Measurements from ENCODE around the gene CYSLTR2.
"Not testable (repeated sequence)": the region's sequence is repeated elsewhere in the genome, so short reads cannot be mapped to it uniquely, and the experiment has no call there.

Gene CYSLTR2

DNA sequence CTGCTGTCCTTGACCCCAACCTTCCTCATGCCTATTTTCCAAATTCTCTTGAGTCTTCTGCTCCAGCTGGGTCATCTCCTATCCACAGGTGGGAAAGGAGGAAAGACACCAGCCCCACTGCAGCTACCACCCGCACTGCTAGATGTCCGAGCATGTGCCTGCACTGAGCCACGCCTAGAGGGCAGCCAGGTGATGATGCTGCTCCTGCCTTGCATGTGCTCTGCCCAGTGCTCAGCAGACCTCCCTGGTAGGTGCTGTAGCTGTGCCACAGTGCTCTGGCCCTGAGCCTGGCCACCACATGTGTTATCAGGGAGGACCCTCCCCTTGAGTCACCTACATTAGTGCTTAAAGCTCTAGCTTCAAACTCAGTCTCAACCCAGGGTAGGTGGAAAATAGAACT is 6.9 kb upstream of the CYSLTR2 start:
- DNase-seq: no peak

DNA sequence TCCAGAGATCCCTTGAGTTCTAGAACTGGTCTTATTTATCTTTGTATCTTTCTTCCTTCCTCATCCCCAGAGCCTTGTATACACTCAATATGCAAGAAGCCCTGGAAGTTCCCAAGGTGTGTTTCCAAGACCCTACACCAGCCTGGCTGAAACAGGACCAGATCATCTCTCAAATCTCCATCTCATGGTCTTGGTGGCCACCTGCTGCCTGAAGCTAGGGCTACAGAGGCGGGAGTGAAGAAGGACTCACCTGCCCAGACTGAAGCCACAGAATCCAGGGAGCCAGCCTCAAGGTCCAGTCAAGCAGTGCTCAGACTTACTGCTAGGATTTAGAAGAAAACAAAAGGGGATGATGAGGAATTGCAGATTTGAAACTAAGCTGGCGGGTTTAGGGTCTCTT is 6.1 kb upstream of the CYSLTR2 start:
- DNase-seq: no peak

DNA sequence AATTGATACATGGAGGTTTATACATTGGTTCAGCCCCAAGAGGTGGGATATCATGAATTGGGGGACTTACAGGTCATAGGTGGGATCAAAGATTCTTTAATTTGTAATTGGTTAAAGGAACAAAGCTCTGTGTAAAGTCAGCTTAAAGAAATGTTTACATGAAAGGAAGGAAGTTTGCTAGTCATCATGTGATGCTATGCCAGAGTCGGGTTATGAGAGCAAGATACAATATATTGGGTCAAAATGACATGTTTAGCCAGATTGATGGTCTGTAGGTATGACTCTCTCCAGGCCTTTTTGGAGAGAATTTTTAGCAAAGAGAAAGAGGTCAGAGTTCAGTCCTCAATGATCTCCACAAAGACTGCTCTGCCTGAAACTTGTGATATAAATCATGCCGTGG is 5.3 kb upstream of the CYSLTR2 start:
- DNase-seq: no peak

DNA sequence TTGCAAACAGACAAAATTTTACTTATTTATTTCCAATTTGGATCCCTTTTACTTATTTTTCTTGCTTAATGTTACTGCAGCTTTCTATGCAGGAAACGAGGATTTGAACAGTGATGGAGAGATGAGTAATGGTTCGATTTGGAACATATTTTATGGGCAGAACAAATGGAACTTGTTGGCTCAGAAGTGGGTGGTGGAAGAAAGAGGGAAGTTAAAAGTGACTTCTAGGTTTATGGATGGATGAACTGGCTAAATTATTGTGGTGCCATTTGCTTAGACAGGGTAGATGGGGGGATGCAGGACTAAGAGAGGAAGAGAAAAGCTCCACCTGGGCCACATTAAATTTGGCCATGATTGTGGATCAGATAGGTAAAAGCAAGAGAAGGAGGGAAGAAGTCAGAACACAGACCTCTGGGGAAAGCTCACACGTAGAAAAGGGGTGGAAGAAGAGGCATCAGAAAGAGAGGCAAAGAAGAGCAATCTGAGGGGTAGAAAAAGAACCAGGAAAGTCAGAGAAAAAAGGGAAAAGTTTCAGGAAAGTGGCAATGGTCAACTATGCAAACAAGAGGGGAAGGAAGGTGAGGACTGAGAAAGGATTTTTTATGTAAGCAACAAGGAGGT is 768 bp upstream of the CYSLTR2 start:
- DNase-seq: no peak

DNA sequence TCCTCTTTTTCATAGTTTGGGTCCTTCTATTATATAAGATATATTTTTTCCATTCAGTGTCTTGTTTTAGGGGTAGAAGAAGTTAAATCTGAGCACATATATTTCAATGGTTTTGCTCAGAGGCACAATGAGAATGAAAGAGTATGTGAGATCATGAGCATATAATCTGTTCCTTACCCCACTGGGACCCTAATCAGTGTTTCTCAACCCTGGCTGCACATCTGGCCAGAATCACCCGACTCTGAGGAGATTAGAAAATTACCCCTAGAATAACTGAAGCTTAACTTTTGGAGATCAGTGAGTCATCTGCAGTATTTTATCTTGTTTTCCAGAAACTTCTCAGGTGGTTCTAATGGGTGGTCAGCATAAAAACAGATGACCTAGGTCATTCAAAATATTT is 782 bp downstream of the CYSLTR2 start:
- no peak for DNase-seq

DNA sequence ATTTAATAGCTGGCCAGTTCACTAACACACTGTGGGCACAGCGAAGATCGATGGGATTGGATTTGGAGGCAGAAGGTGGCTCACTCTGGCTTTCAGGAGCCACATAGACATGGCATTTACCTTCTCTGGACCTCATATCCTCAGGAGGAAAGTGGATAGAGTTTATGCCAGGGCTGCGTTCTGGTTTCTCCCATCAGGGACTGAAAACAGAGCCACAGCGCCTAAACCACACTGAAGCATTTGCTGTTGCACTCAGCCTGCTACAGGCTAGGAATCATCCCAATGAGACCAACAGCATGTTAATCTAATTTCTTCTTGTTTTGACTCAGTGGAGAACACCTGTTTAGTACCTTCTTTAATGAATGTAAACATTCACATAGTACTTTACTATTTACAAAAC is 1.6 kb downstream of the CYSLTR2 start:
- DNase-seq: peak; percentile 4

DNA sequence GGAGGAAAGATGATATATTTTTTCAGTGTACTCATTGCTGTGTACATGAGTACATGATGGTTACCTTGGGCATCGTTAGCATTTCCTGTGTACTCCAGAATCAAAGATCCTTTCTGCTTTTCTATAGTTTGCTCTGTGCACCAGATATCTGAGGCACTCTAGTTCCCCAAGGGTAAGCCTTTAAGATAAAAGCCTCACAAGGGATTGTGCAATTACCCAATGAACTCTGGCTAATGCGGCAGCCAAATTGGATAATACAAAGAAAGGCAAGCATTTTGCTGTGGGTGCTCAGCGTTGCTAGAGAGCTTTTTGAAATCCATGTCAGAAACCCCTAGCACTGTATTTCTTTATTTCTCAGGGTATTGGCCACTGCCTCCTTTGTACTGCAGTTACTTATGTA is 2.9 kb downstream of the CYSLTR2 start:
- DNase-seq: no peak

DNA sequence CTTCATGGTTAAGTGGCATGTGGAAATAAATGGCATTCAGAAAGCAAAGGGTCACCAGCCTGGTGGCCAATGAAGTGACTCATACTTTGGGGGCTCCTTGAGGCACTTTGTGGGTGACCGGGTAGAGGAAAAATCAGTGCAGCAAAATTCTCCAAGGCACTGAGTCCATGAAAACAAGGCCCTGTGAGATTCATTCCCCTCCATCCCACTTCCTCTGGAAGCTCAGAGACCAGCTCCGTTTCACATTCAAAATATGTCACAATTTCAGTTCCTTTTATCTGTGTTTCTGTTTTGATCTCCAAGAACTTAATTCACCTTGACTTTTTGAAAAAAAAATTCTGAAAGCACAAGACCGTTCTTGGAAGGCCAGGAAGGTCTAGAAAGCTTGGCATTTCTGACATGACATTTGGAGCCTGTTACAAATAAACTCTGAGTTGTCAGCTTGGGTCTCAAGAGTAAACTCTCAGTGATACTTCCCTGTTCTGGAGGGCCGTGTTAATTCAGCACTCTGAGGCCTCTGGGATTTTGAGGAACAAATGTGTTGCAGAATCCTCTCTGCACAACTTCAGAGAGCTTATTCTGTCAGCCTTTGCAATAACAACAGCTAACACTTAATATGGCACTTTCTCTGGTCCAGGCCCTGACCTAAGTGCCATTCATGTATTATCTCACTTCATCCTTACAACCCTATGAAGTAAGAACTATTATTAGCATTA is 6.8 kb downstream of the CYSLTR2 start:
- DNase-seq: no peak

DNA sequence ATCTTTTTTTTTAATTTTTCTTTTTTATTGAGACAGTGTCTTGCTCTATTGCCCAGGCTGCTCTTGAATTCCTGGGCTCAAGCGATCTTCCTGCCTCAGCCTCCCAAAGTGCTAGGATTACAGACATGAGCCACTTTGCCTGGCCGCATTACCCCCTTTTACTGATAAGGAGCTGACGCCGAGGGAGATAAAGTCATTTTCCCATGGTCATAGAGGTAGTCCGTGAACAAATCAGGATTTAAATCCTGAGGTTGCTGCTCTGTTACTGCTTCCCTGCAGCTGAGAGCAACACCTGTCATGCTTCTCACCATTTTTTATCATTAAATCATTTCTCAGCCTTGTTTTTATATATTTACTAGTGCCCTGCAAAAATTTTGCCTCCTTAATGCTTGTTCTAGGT is 7.4 kb downstream of the CYSLTR2 start:
- DNase-seq: no peak

DNA sequence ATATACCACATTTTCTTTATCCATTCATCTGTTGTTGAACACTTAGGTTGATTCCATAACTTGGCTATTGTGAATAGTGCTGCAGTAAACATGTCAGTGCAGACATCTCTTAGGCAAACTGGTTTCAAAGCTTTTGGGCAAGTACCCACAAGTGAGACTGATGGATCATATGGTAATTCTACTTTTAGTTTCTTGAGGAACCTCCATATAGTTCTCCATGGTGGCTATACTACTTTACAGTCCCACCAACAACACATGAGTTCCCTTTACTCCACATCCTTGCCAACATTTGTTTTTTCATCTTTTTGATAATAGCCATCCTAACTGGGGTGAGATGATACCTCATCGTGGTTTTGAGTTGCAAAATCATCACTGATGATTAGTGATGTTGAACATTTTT is 8.5 kb downstream of the CYSLTR2 start:
- DNase-seq: no peak

DNA sequence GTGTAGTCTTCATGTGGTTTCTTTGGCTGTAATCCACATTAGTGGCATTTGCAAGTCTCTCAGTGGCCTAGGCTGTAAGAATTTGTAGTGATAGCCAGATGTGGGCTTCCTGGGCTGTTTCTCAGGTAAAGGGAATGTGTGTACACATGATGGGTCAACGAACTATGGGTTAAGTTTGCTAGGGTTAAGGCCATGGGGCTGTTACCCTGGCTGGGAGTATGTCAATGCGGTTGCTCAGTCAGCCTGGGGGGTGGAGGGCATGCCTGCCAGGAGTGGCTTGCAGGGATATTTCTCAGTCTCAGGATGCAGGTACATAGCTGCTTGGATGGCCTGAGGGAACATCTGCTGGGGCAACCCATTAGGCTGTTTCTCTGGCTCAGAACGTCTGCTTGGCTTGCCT is 13.4 kb downstream of the CYSLTR2 start:
- no peak for DNase-seq

DNA sequence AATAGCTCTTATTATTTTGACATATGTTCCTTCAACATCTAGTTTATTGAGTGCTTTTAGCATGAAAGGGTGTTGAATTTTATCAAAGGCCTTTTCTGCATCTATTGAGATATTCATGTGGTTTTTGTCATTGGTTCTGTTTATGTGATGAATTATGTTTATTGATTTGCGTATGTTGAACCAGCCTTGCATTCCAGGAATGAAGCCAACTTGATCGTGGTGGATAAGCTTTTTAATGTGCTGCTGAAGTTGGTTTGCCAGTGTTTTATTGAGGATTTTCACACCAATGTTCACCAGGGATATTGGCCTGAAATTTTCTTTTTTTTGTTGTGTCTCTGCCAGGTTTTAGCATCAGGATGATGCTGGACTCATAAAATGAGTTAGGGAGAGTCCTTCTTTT is 17.7 kb downstream of the CYSLTR2 start:
- not testable (repeated sequence) for DNase-seq

DNA sequence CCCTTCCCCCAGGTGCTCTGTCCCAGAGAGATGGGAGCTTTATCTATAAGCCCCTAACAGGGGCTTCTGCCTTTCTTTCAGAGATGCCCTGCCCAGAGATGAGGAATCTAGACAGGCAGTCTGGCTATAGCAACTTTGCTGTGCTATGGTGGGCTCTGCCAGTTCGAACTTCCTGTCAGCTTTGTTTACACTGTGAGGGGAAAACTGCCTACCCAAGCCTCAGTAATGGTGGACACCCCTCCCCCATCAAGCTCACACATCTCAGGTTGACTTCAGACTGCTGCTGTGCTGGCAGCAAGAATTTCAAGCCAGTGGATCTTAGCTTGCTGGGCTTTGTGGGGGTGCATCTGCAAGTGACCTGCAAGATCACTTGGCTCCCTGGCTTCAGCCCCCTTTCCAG is 21.5 kb downstream of the CYSLTR2 start:
- no peak for DNase-seq

DNA sequence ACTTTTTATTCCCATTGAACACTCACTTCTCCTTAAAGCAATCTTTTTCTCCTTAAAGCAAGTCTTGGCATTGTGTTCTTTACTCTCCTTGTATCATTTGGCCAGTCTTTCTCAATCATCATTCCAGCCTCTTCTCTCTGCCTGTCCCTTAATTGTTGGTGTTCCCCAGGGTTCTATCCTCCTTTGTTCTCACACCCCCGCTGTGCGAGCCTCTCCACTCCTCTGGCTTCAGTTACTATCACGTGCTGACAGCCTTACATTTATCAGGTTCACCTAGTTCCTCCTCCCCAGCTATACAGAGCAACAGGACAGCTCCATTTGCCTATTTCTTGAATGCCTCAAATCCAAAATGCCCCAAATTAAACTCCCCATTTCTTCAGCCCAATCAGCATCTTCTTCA is 24.6 kb downstream of the CYSLTR2 start:
- DNase-seq: no peak

DNA sequence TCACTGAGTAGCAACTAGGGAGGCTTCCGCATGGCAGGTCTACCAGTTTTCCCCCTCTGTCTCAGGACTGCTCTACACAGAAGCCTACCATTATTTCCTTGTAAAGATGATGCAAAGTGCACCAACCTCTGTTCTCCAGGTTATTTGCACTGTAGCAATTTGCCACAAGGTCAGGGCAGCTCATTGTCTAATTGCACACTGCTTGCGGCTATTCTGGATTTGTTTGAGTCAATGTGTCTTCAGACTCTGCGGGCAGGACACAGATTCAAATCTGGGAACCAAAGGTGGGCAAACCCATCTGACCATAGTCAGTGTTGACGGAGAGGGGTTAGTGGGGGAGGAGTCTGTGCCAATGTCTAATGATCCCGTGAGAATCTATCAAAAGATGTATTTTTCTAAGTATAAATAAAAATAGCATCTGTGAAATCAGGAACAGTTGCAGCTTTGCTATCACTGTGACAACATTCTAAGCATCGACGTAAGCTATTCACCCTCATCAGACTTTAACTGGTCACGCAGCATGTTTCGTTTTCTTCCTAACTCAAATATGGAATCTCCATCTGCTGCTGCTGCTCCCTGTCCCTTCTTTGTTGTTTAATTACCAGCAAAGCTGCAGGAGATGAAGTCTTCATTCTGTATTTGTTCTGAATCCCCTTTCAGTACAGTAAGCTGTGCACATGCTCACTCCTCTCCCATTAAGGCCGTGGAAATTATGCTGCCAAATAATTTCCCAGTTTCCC is 26.4 kb downstream of the CYSLTR2 start:
- DNase-seq: no peak

DNA sequence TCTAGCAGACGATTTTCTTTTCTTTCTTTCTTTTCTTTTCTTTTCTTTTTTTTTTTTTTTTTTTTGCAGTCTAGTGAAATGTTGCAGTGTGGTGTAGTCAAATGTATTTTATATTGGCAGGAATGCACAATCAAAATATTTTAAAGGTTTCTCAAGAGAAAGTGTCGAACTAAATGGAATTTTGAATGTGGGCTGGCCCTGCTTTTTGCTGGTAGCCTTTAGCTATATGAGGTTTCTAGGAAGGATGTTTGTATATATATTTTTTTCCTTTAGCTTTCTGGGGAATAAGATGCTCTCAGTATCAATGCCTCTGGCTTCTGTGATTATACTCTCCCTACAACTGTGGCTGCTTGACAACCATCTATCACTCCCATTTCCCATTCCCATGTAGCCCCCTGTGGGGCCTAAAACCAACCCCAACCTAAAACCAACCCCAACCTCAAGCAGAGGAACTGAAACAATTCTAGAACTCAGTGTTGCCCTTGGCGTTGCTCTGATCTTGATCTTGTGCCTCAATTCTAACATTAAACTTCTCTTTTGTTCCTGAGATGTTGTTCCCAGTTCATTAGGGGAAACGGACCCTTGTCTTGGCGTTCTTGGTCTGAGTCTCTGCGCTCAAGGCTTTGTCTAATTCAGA is 27.1 kb downstream of the CYSLTR2 start:
- DNase-seq: no peak

DNA sequence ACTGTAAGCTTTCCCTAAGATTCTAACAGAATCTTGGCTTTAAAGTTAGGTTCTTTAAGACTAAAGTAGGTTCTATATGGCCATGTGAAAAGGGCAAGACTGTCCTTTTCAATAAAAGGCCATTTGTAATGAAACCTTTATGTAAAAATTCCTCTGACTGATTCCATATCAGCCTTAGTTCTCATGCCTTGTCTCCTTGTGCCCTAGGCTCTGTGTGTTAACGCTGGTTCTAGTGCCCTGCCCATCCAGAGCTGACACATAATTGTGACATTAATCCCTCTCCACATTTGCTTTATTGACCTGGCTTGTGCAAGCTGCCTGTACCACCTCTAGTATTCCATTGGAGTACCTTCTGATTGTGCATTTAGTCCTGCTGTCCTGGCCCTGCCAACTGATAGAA is 28.2 kb downstream of the CYSLTR2 start:
- no peak for DNase-seq

DNA sequence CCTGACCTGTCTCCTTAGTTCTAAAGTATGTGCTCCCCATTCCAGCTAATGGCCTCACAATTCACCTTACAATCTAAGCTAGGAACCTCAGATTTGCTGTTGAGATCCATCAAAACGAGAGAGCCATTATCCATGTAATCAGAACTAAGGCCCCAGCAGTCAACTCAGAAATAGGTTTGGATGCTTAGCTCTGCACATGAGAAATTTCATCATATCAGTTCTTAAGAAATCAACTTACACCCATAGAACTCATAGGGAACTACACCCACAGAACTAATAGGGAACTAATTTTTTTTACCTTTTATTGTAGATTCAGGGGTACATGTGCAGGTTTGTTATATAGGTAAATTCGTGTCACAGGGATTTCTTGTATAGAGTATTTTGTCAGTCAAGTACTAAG is 28.7 kb downstream of the CYSLTR2 start:
- no peak for DNase-seq

DNA sequence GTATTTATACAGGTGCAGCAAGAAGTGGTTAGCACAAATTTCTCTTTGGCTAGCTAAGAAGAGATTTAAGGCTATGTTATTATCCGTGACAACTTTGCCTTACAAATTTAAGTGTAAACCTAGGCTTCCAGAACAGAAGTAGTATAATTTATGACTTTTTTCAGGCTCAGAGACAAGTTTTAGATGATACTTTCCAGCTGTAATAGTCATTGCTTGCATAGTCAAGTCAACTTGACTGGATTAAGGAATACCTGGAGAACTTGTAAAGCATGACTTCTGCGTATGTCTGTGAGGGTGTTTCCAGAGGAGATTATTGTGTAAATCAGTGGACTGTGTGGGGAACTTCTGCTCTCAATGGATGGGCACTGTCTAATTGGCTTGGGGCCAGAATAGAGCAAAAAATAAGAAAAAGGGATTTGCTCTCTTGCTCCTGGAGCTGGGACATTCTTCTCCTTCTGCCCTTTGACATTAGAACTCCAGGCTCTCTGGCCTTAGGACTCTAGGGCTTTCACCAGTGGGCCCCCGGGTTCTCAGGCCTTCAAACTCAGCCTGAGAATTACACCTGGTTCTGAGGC is 33.0 kb downstream of the CYSLTR2 start:
- DNase-seq: no peak

DNA sequence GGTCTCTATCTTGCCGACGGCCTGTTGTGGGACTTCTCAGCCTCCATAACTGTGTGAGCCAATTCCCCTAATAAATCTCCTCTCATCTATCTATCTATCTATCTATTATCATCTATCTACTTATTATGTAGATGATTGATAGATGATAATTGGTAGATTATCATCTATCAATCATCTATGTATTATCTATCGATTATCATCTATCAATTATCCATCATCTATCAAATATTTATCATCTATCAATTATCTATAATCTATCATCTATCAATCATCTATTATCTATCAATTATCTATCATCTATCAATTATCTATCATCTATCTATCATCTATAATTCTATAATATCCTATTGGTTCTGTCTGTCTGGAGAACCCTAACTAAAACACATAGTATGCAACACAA is 33.5 kb downstream of the CYSLTR2 start:
- DNase-seq: no peak

DNA sequence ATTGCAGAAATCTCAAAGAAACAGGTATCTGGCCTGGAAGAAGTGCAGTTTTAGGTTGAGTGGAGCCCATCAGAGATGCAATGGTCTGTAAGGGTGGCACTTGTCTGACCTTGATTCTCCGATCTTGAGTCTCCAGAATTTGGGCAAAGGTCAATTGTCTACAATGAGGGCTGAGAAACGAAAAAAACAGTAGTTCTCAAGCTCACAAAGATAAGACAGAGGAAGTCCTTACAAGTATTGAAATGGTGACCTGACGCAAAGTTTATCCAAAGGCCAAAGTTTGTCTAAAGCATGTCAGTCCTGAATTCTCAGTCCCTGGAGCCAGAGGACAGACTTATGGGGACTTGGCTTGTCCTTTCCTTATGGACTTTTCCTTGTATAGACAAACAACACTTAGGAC is 40.3 kb downstream of the CYSLTR2 start:
- no peak for DNase-seq

DNA sequence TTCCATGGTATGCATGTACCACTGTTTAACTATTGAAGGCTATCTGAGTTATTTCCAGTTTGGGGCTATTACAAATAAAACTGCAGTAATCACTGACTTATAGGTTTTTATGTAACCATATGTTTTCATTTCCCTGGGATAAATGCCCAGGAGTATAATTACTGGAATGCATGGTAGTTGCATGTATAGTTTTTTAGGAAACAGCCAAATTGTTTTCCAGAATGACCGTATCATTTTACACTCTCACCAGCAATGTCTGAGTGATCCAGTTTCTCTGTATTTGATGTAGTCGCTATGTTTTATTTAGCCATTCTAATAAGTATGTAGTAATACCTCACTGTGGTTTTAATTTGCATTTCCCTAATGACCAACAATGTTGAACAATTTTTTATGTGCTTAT is 42.0 kb downstream of the CYSLTR2 start:
- DNase-seq: no peak

DNA sequence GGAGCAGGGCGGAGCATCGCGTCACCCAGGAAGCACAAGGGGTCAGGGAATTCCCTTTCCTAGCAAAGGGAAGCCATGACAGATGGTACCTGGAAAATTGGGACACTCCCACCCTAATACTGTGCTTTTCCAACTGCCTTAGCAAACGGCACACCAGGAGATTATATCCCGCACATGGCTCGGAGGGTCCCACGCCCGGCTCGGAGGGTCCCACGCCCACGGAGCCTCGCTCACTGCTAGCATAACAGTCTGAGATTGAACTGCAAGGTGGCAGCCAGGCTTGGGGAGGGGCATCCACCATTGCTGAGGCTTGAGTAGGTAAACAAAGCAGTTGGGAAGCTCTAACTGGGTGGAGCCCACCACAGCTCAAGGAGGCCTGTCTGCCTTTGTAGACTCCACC is 42.9 kb downstream of the CYSLTR2 start:
- DNase-seq: not testable (repeated sequence)

DNA sequence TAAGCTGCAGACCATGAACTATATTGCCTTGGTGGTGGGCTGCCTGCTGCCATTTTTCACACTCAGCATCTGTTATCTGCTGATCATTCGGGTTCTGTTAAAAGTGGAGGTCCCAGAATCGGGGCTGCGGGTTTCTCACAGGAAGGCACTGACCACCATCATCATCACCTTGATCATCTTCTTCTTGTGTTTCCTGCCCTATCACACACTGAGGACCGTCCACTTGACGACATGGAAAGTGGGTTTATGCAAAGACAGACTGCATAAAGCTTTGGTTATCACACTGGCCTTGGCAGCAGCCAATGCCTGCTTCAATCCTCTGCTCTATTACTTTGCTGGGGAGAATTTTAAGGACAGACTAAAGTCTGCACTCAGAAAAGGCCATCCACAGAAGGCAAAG is 53.7 kb downstream of the CYSLTR2 start:
- no peak for DNase-seq

All from activated CD4-positive, alpha-beta T cell treated with anti-CD3 and anti-CD28 coated beads, Interleukin-10, Interleukin-2, amounts not matched to agents 100 ng/mL and 50 ng/mL, durations not matched to agents 16 hours and 8 hours (primary cell).